HL-60/S4 treated with phorbol 12-myristate 13-acetate at 8.2 ng/mL for 4 days and 3 days (cell line): Measurements from ENCODE around the gene PKP1.

Experiments used
- in situ Hi-C: fragments of 300-500 bp; cut with MboI; formaldehyde crosslinking; loops from 2 replicates; pipeline ENCODE4 v1.15.0; 2022; ENCODE audit warnings: low sequenced_read_pairs

Gene PKP1

GRCh38 chr1:201260648-201261311 lies 22.5 kb upstream of the PKP1 start:
- in situ Hi-C loops, result no loop called here

GRCh38 chr1:201261771-201262547 lies 21.3 kb upstream of the PKP1 start:
- in situ Hi-C loops, result no loop called here

- in situ Hi-C loops, result no loop called here
Measured at GRCh38 chr1:201262963-201263608, 20.2 kb upstream of the PKP1 start.

- in situ Hi-C loops, result no loop called here
Measured at GRCh38 chr1:201264072-201264471, 19.2 kb upstream of the PKP1 start.

- in situ Hi-C loops, result no loop called here
Measured at GRCh38 chr1:201264554-201264953, 18.8 kb upstream of the PKP1 start.

GRCh38 chr1:201265756-201266155 lies 17.6 kb upstream of the PKP1 start:
- in situ Hi-C loops, result no loop called here

- in situ Hi-C loops, result no loop called here
Measured at GRCh38 chr1:201266276-201266675, 17.0 kb upstream of the PKP1 start.

- in situ Hi-C loops, result no loop called here
Measured at GRCh38 chr1:201266774-201267173, 16.5 kb upstream of the PKP1 start.

GRCh38 chr1:201267481-201268229 lies 15.7 kb upstream of the PKP1 start:
- in situ Hi-C loops, result no loop called here

- in situ Hi-C loops, result no loop called here
Measured at GRCh38 chr1:201268604-201269151, 14.6 kb upstream of the PKP1 start.

GRCh38 chr1:201269281-201269680 lies 14.0 kb upstream of the PKP1 start:
- in situ Hi-C loops, result no loop called here

GRCh38 chr1:201269900-201270410 lies 13.4 kb upstream of the PKP1 start:
- in situ Hi-C loops, result no loop called here

GRCh38 chr1:201270616-201271390 lies 12.5 kb upstream of the PKP1 start:
- in situ Hi-C loops, result no loop called here

GRCh38 chr1:201272799-201273198 lies 10.5 kb upstream of the PKP1 start:
- in situ Hi-C loops, result no loop called here

GRCh38 chr1:201274616-201275252 lies 8.6 kb upstream of the PKP1 start:
- in situ Hi-C loops, result no loop called here

GRCh38 chr1:201275253-201275666 lies 8.0 kb upstream of the PKP1 start:
- in situ Hi-C loops, result no loop called here

- in situ Hi-C loops, result no loop called here
Measured at GRCh38 chr1:201276891-201277290, 6.4 kb upstream of the PKP1 start.

GRCh38 chr1:201277441-201277840 lies 5.9 kb upstream of the PKP1 start:
- in situ Hi-C loops, result no loop called here

- in situ Hi-C loops, result no loop called here
Measured at GRCh38 chr1:201279313-201279712, 4.0 kb upstream of the PKP1 start.

GRCh38 chr1:201280884-201281283 lies 2.4 kb upstream of the PKP1 start:
- in situ Hi-C loops, result no loop called here
